Activated CD4-positive, alpha-beta T cell treated with anti-CD3 and anti-CD28 coated beads for 1 hour (primary cell): Measurements from ENCODE around the gene PARD3B.
"Not testable (repeated sequence)": the region's sequence is repeated elsewhere in the genome, so short reads cannot be mapped to it uniquely, and the experiment has no call there.

Experiments used
- DNase-seq: peaks from one replicate; pipeline ENCODE4 v3.0.0-alpha.2; 2020

Gene PARD3B

GRCh38 chr2:204541637-204542036 is 3.6 kb upstream of the PARD3B start:
- DNase-seq: no peak

GRCh38 chr2:204542982-204543608 is 2.2 kb upstream of the PARD3B start:
- no peak for DNase-seq

- DNase-seq: no peak
Observed at GRCh38 chr2:204545861-204546735, 823 bp downstream of the PARD3B start.

- no peak for DNase-seq
Observed at GRCh38 chr2:204550751-204551511, 5.7 kb downstream of the PARD3B start.

GRCh38 chr2:204551512-204551863 is 6.2 kb downstream of the PARD3B start:
- DNase-seq: no peak

- DNase-seq: no peak
Observed at GRCh38 chr2:204557604-204558003, 12.3 kb downstream of the PARD3B start.

GRCh38 chr2:204559358-204559757 is 14.1 kb downstream of the PARD3B start:
- DNase-seq: not testable (repeated sequence)

GRCh38 chr2:204560902-204561301 is 15.6 kb downstream of the PARD3B start:
- DNase-seq: no peak

- no peak for DNase-seq
Observed at GRCh38 chr2:204561771-204562170, 16.5 kb downstream of the PARD3B start.

GRCh38 chr2:204566439-204566838 is 21.2 kb downstream of the PARD3B start:
- no peak for DNase-seq

- DNase-seq: no peak
Observed at GRCh38 chr2:204570421-204570820, 25.1 kb downstream of the PARD3B start.

GRCh38 chr2:204571041-204571440 is 25.8 kb downstream of the PARD3B start:
- DNase-seq: no peak

GRCh38 chr2:204571911-204572310 is 26.6 kb downstream of the PARD3B start:
- no peak for DNase-seq

GRCh38 chr2:204573221-204573620 is 27.9 kb downstream of the PARD3B start:
- no peak for DNase-seq

- no peak for DNase-seq
Observed at GRCh38 chr2:204574486-204574885, 29.2 kb downstream of the PARD3B start.

GRCh38 chr2:204575463-204575862 is 30.2 kb downstream of the PARD3B start:
- DNase-seq: no peak

GRCh38 chr2:204576362-204576979 is 31.2 kb downstream of the PARD3B start:
- DNase-seq: no peak

GRCh38 chr2:204578928-204579598 is 33.8 kb downstream of the PARD3B start:
- no peak for DNase-seq

GRCh38 chr2:204581946-204582345 is 36.7 kb downstream of the PARD3B start:
- DNase-seq: no peak

GRCh38 chr2:204583773-204584172 is 38.5 kb downstream of the PARD3B start:
- no peak for DNase-seq

GRCh38 chr2:204585930-204586329 is 40.7 kb downstream of the PARD3B start:
- no peak for DNase-seq

- DNase-seq: no peak
Observed at GRCh38 chr2:204586444-204587180, 41.3 kb downstream of the PARD3B start.
